SK-N-SH treated with all-trans-retinoic acid at 6 μM for 48 hours (cell line): Measurements from ENCODE around the gene SPCS3.
"Not testable (repeated sequence)": the region's sequence is repeated elsewhere in the genome, so short reads cannot be mapped to it uniquely, and the experiment has no call there.

Experiments used
- ATAC-seq: fragments of 200-7000 bp; cut with Tn5 transposase; 3 replicates; pipeline ENCODE4 v1.9.1; 2020; ENCODE audit warnings: mild to moderate bottlenecking, moderate library complexity
- ARNTL ChIP-seq: fragments of 450-650 bp; formaldehyde crosslinking; IDR thresholded peaks from 2 replicates; pipeline ENCODE4 v1.5.0; 2020; ENCODE audit warnings: low read depth, mild to moderate bottlenecking, moderate library complexity, borderline replicate concordance
- BACH2 ChIP-seq: fragments of 250-450 bp; sonication (Bioruptor Pico); IDR thresholded peaks from 2 replicates; pipeline ENCODE4 v1.9.0; 2021; ENCODE audit warnings: mild to moderate bottlenecking, borderline replicate concordance
- CSDC2 ChIP-seq: fragments of 250-450 bp; sonication (Bioruptor Pico); IDR thresholded peaks from 2 replicates; pipeline ENCODE4 v1.5.0; 2020; ENCODE audit warnings: mild to moderate bottlenecking, moderate library complexity
- ESRRG ChIP-seq: fragments of 250-450 bp; sonication (Bioruptor Pico); IDR thresholded peaks from 2 replicates; pipeline ENCODE4 v1.6.1; 2021; ENCODE audit warnings: mild to moderate bottlenecking
- GLIS3 ChIP-seq: fragments of 250-450 bp; sonication (Bioruptor Pico); IDR thresholded peaks from 2 replicates; pipeline ENCODE4 v1.5.0; 2020; ENCODE audit warnings: mild to moderate bottlenecking, moderate library complexity
- OSR1 ChIP-seq: fragments of 250-450 bp; sonication (Bioruptor Pico); IDR thresholded peaks from 2 replicates; pipeline ENCODE4 v1.8.0; 2022; ENCODE audit warnings: moderate library complexity, mild to moderate bottlenecking, inconsistent platforms
- PATZ1 ChIP-seq: fragments of 250-450 bp; sonication (Bioruptor Pico); IDR thresholded peaks from 2 replicates; pipeline ENCODE4 v1.8.0; 2020; ENCODE audit warnings: mild to moderate bottlenecking, moderate library complexity, borderline replicate concordance
- PPARA ChIP-seq: fragments of 250-450 bp; sonication (Bioruptor Pico); IDR thresholded peaks from 2 replicates; pipeline ENCODE4 v1.5.0; 2020; ENCODE audit warnings: mild to moderate bottlenecking, borderline replicate concordance
- RARB ChIP-seq: fragments of 250-450 bp; sonication (Bioruptor Pico); IDR thresholded peaks from 2 replicates; pipeline ENCODE4 v1.8.0; 2021; ENCODE audit warnings: mild to moderate bottlenecking, moderate library complexity
- SNAI2 ChIP-seq: fragments of 250-450 bp; sonication (Bioruptor Pico); IDR thresholded peaks from 2 replicates; pipeline ENCODE4 v1.5.0; 2020; ENCODE audit warnings: mild to moderate bottlenecking, moderate library complexity
- TCF4 ChIP-seq: fragments of 250-450 bp; sonication (Bioruptor Pico); IDR thresholded peaks from 2 replicates; pipeline ENCODE4 v1.8.0; 2021; ENCODE audit warnings: mild to moderate bottlenecking, moderate library complexity, borderline replicate concordance
- TOX ChIP-seq: fragments of 250-450 bp; sonication (Bioruptor Pico); IDR thresholded peaks from 2 replicates; pipeline ENCODE4 v1.8.0; 2021; ENCODE audit warnings: mild to moderate bottlenecking, moderate library complexity, borderline replicate concordance
- ZC3H10 ChIP-seq: fragments of 250-450 bp; sonication (Bioruptor Pico); IDR thresholded peaks from 2 replicates; pipeline ENCODE4 v1.5.1; 2021; ENCODE audit warnings: mild to moderate bottlenecking, moderate library complexity
- ZFP3 ChIP-seq: fragments of 250-450 bp; sonication (Bioruptor Pico); IDR thresholded peaks from 2 replicates; pipeline ENCODE4 v1.5.0; 2020; ENCODE audit warnings: mild to moderate bottlenecking, moderate library complexity
- ZFP30 ChIP-seq: fragments of 450-650 bp; formaldehyde crosslinking; IDR thresholded peaks from 2 replicates; pipeline ENCODE4 v1.5.0; 2022; ENCODE audit warnings: mild to moderate bottlenecking, moderate library complexity
- ZNF565 ChIP-seq: fragments of 450-650 bp; formaldehyde crosslinking; conservative IDR thresholded peaks from 2 replicates; pipeline ENCODE4 v1.5.0; 2020; ENCODE audit warnings: low read depth, mild to moderate bottlenecking, moderate library complexity
- ZNF8 ChIP-seq: fragments of 450-650 bp; formaldehyde crosslinking; IDR thresholded peaks from 2 replicates; pipeline ENCODE4 v1.5.0; 2020; ENCODE audit warnings: mild to moderate bottlenecking, moderate library complexity
- TF ChIP-seq, protein P1 (sequence below): fragments of 250-450 bp; sonication (Bioruptor Pico); IDR thresholded peaks from 2 replicates; pipeline ENCODE4 v1.5.0; 2020; ENCODE audit warnings: mild to moderate bottlenecking, moderate library complexity
- TF ChIP-seq, protein P2 (sequence below): fragments of 250-450 bp; sonication (Bioruptor Pico); IDR thresholded peaks from 2 replicates; pipeline ENCODE4 v1.8.0; 2021; ENCODE audit warnings: low read depth, mild to moderate bottlenecking, moderate library complexity, borderline replicate concordance
- TF ChIP-seq, protein P3 (sequence below): fragments of 250-450 bp; sonication (Bioruptor Pico); IDR thresholded peaks from 2 replicates; pipeline ENCODE4 v1.5.1; 2020; ENCODE audit warnings: low read depth, mild to moderate bottlenecking, moderate library complexity

Gene SPCS3

GRCh38 chr4:176293660-176294059 lies 26.1 kb upstream of the SPCS3 start:
- no peak for TF ChIP-seq SNAI2 (CRISPR knock-in tag)
- TF ChIP-seq BACH2 (CRISPR knock-in tag) = no peak
- TF ChIP-seq TCF4 (CRISPR knock-in tag) = no peak
- no peak for TF ChIP-seq ARNTL (CRISPR knock-in tag)
- TF ChIP-seq GLIS3 (CRISPR knock-in tag) = no peak
- TF ChIP-seq, protein P1, sequence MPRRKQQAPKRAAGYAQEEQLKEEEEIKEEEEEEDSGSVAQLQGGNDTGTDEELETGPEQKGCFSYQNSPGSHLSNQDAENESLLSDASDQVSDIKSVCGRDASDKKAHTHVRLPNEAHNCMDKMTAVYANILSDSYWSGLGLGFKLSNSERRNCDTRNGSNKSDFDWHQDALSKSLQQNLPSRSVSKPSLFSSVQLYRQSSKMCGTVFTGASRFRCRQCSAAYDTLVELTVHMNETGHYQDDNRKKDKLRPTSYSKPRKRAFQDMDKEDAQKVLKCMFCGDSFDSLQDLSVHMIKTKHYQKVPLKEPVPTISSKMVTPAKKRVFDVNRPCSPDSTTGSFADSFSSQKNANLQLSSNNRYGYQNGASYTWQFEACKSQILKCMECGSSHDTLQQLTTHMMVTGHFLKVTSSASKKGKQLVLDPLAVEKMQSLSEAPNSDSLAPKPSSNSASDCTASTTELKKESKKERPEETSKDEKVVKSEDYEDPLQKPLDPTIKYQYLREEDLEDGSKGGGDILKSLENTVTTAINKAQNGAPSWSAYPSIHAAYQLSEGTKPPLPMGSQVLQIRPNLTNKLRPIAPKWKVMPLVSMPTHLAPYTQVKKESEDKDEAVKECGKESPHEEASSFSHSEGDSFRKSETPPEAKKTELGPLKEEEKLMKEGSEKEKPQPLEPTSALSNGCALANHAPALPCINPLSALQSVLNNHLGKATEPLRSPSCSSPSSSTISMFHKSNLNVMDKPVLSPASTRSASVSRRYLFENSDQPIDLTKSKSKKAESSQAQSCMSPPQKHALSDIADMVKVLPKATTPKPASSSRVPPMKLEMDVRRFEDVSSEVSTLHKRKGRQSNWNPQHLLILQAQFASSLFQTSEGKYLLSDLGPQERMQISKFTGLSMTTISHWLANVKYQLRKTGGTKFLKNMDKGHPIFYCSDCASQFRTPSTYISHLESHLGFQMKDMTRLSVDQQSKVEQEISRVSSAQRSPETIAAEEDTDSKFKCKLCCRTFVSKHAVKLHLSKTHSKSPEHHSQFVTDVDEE (CRISPR knock-in tag) = no peak
- no peak for TF ChIP-seq ZNF8 (CRISPR knock-in tag)
- no peak for TF ChIP-seq PPARA (CRISPR knock-in tag)
- TF ChIP-seq, protein P2, sequence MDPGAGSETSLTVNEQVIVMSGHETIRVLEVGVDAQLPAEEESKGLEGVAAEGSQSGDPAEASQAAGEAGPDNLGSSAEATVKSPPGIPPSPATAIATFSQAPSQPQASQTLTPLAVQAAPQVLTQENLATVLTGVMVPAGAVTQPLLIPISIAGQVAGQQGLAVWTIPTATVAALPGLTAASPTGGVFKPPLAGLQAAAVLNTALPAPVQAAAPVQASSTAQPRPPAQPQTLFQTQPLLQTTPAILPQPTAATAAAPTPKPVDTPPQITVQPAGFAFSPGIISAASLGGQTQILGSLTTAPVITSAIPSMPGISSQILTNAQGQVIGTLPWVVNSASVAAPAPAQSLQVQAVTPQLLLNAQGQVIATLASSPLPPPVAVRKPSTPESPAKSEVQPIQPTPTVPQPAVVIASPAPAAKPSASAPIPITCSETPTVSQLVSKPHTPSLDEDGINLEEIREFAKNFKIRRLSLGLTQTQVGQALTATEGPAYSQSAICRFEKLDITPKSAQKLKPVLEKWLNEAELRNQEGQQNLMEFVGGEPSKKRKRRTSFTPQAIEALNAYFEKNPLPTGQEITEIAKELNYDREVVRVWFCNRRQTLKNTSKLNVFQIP (CRISPR knock-in tag) = no peak
- TF ChIP-seq, protein P3, sequence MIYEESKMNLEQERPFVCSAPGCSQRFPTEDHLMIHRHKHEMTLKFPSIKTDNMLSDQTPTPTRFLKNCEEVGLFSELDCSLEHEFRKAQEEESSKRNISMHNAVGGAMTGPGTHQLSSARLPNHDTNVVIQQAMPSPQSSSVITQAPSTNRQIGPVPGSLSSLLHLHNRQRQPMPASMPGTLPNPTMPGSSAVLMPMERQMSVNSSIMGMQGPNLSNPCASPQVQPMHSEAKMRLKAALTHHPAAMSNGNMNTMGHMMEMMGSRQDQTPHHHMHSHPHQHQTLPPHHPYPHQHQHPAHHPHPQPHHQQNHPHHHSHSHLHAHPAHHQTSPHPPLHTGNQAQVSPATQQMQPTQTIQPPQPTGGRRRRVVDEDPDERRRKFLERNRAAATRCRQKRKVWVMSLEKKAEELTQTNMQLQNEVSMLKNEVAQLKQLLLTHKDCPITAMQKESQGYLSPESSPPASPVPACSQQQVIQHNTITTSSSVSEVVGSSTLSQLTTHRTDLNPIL = no peak
- TF ChIP-seq RARB (CRISPR knock-in tag) = no peak
- no peak for TF ChIP-seq OSR1 (CRISPR knock-in tag)
- TF ChIP-seq PATZ1 (CRISPR knock-in tag) = no peak
- TF ChIP-seq, all 23 proteins: peak for 0
- no peak for ATAC-seq

GRCh38 chr4:176295907-176296306 lies 23.9 kb upstream of the SPCS3 start:
- ATAC-seq = not testable (repeated sequence)

DNA sequence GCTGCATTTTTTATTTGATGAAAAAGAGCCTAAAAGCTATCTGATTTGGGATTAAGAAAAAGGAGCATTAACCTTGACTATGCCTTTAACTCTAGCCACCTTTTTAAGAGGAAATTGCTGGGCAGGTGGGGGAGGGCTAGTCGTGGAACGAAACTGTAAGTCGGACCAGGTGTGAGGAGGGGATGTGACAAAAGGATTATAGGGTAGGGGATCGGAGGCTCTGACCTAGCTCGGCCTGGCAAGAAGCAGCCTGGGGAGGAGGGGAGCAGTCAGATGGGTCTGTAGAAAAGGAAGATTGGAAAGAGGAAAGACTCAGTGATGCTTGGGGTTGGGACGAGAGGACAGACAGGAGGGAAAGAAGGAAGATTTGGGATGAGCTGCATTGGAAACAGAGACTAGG lies 21.1 kb upstream of the SPCS3 start:
- no peak for ATAC-seq
- TF ChIP-seq ZNF565 (CRISPR knock-in tag) (no peak), ZC3H10 (no peak), CSDC2 (CRISPR knock-in tag) (no peak), OSR1 (CRISPR knock-in tag) (no peak), ESRRG (CRISPR knock-in tag) (no peak), TOX (CRISPR knock-in tag) (no peak), SNAI2 (CRISPR knock-in tag) (no peak), ZFP3 (no peak), ZFP30 (CRISPR knock-in tag) (no peak), GLIS3 (CRISPR knock-in tag) (no peak), BACH2 (CRISPR knock-in tag) (no peak)
- TF ChIP-seq, protein P3 = no peak
- TF ChIP-seq, protein P1 (CRISPR knock-in tag) = no peak
